Hematopoietic multipotent progenitor cell treated with erythropoietin and hydrocortisone succinate and interleukin-3 and kit ligand, for 15 days (in vitro differentiated cells): Measurements from ENCODE around the gene ANGPTL4.

Source experiments
- DNase-seq: peaks from one replicate; pipeline ENCODE4 v3.0.0-alpha.2; 2015; ENCODE audit warnings: low spot score

ANGPTL4 gene

DNA sequence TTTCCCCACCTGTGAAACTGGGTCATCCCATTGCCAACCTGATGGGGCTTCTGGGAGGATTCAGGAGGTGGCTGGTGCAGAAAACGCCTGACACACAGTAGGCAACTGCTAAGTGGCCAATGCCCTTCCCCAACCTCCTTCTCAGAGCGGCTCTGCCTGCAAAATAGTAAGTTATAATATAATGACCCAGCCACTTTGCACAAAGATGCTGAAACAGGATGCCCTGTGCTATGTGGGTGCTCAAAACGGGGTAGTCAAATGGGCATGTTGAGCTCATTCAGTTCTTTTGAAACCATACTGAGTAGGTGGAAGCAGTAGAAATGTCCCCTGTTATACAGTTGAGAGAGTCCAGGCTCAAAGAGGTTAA lies 49.7 kb downstream of the ANGPTL4 start:
- no peak for DNase-seq

DNA sequence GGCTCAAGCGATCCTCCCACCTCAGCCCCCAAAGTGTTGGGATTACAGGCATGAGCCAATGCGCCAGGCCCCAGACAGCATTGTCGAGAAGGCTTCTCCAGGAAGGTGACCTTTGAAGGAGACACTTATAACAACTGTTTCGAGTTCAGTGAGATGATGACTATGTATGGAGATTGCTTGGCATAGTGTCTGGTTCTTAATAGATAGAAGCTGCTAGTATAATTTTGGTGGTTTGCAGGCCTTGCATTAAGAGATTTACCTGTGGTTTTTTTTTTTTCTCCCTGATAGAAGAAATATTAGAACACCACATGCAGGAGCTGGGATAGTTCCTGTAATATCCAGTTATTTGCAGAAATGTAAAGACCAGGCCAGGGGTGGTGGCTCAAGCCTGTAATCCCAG lies 52.8 kb downstream of the ANGPTL4 start:
- DNase-seq, result no peak

DNA sequence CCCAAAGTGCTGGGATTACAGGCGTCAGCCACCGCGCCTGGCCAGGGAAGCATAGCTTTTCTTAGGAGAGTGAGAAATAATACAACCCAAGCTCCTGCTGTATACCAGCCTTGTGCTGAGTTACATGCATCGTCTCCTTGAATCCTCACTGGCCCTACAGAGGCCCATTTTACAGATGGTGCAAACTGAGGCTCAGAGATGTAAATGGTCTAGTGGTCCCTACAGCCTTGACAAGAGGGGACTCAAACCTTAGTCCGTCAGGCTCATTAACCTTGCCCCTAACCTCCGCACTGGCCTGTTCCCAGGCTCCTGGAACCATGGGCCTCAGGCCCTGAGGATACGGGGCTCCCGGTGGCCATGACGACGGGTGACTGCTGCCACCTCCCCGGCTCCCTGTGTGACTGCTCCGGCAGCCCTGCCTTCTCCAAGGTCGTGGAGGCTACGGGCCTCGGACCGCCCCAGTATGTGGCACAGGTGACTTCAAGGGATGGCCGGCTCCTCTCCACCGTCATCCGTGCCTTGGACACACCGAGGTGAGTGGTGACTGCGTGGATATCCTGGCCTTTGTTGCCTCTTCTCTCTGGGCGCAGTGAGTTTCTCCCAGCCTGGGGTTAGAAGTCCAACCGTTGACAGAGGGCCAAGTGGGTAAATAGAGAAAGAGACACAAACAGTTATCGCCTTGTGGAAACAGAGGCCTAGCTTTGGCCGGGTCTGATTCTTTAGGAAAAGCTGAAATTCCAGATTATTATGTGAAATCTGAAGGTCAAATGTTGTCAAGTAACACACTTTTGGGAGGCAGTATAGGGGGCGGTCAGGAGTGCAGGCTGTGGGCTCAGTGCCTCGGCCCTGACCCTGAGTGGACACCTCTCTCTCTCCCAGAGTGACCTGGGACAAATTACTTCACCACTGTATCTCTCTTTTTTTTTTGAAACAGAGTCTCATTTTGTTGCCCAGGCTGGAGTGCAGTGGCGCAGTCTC lies 57.8 kb downstream of the ANGPTL4 start:
- DNase-seq, result no peak

DNA sequence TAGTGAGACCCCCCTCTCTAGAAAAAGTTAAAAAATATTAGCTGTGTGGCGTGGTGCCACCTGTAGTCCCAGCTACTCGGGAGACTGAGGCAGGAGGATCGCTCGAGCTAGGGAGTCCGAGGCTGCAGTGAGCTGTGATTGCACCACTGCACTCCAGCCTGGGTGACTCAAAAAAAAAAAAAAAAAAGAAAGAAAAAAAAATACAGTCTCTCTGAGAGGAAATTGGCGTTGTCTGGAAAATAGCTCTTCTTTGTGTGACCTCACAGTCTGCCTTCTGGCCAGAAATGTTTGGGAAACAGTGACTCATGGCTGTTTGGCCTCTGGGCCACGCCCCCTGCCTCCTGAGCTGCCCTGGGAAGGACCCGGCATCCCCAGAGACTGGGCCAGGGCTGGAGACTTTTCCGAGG lies 59.9 kb downstream of the ANGPTL4 start:
- DNase-seq, result peak; percentile 75
